Measurements from ENCODE around the gene PKP1.

GRCh38 chr1:201332021-201332420 is 48.7 kb downstream of the PKP1 start:
- TF ChIP-seq CTCF (IDR thresholded peaks at IDR 0.05): no peak
- TF ChIP-seq POLR2A (IDR thresholded peaks at IDR 0.05): no peak
